GM21529 (cell line): ENCODE measurements around the gene AFG3L2.
A peak's percentile ranks its signal among the peaks of the same experiment; 100 is the strongest.

ENCODE experiments used
- ATAC-seq: cut with Tn5 transposase; IDR thresholded peaks from one replicate; pipeline ENCODE4 v1.9.1; 2021; ENCODE audit not compliant: unreplicated experiment

AFG3L2 gene

DNA sequence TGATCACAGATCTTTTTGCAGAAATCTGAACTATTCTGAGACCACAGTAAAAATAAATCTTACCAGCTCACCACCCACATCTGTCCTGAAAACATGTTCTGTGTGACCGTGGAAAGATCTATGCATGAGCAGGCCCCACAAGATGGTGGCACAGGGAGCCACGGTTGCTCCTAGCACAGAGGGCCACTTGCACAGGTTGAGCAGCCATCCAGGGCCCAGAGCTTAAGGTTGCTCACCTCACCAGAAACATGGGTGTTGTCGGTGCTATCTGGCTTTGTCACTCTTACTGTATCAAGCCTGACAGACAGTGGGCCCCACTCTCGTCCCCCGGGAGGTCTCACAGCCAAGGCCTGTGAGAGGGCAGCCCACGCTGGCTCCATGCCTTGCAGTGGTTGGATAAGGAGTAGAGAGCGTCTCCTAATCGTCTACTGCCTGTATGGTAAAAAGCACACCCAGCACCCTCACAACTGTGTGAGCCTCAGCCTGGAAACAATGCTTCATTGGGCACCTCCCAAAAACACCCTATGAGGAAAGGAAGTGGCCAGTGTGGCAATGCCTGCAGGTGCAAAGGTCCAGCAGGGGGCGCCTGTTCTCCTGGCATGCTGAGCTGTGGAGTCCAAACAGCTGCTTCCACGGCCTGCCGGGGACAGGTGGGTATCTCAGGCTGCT lies 49.4 kb downstream of the AFG3L2 start:
- peak; percentile 80 for ATAC-seq

DNA sequence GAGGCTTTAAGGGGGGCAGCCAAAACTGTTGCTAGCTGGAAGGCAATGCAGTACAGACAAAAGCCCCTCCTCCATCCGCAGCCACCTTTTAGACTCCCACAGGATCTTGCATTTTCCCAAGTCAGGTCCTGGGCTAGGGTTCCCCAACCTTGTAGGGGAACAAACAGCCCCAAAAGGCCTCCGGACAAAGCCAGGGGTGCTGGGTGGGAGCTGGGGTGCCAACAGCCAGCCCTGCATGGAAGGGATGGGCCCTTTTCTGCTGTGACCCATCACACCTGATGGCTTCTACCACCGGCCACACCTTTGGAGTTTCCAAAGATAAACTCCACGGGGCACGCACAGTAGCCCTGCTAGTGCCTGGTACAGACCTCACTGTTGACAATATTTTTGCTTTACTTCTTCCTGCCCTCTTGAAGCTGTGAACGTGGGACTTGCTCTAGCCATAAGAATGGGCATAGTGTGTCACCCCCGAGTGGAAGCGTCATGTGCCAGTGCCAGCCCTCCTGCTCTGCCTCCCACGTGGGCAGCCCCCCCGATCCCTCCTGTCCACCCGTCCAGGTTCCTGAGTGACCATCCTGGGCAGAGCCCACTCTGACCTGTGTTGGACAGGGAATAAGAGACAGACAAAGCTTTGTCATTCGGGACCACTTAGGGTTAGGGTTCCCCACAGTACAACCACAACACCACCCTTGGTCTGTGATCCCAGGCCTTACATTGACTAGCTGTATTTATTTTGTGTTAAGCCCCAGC lies 50.1 kb downstream of the AFG3L2 start:
- no peak for ATAC-seq

DNA sequence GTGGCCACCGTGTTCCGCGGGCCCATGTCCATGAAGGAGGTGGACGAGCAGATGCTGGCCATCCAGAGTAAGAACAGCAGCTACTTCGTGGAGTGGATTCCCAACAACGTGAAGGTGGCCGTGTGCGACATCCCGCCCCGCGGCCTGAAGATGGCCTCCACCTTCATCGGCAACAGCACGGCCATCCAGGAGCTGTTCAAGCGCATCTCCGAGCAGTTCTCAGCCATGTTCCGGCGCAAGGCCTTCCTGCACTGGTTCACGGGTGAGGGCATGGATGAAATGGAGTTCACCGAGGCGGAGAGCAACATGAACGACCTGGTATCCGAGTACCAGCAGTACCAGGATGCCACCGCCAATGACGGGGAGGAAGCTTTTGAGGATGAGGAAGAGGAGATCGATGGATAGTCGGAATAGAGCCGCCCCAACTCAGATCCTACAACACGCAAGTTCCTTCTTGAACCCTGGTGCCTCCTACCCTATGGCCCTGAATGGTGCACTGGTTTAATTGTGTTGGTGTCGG lies 51.2 kb downstream of the AFG3L2 start:
- ATAC-seq: no peak

DNA sequence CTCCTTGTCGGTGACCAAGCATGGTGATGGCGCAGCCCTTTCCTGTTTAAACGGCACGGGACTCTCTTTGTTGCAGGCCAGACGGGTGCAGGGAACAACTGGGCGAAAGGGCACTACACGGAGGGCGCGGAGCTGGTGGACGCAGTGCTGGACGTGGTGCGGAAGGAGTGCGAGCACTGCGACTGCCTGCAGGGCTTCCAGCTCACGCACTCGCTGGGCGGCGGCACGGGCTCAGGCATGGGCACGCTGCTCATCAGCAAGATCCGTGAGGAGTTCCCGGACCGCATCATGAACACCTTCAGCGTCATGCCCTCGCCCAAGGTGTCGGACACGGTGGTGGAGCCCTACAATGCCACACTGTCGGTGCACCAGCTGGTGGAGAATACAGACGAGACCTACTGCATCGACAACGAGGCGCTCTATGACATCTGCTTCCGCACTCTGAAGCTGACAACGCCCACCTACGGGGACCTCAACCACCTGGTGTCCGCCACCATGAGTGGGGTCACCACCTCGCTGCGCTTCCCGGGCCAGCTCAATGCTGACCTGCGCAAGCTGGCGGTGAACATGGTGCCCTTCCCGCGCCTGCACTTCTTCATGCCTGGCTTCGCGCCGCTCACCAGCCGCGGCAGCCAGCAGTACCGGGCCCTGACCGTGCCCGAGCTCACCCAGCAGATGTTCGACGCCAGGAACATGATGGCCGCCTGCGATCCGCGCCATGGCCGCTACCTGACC lies 51.9 kb downstream of the AFG3L2 start:
- no peak for ATAC-seq

DNA sequence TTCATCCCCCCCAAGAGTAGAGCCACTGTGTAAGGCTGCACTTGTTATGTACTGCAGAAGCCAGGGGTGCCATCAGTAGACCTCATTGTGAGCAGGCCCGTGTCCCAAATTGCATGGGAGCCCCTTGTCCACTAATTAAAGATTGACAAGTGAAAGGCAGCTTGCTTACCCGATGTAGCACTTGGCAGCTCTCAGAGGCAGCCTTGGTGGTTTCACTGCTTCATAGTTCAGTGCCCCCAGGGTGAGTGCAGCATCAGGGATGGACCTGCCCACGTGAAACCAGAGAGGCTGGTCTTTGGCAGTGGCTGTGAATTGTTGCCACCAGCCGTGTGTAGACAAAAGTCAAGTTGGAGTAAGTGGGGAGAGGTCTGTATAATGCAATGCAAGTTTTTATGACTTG lies 55.7 kb downstream of the AFG3L2 start:
- ATAC-seq: peak; percentile 68

DNA sequence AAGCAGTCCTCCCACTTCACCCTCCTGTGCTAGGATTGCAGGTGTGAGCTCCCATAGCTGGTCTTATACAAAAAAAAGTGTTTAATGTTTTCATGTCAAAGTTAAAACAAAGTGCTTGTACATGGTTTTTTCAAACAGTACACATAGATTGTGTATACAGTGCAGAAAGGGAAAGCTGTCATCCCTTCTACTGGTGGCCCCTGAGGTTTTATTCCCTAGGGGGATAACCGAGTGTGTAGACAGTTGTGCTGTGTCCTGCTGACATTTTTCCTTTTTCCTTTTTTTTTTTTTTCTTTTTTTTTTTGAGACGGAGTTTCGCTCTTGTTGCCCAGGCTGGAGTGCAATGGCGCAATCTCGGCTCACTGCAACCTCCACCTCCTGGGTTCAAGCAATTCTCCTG lies 58.2 kb downstream of the AFG3L2 start:
- ATAC-seq: no peak

DNA sequence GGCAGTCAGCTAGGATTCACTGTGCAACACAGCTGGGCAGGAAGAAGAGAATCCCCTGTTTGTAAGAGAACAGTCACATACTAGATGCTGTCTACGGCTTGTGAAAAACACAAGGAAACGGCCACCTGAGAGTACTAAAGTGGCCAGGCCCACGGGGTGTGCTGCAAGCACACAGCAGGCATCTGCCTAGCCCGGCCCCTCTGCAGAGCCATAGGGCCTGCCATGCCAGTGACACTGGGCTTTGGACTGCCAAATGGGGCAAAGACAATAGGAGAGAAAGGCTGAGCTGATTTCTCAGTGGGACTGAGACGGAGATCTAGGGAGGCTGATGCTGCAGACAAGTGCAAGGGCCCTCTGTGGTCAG lies 58.7 kb downstream of the AFG3L2 start:
- ATAC-seq: no peak

DNA sequence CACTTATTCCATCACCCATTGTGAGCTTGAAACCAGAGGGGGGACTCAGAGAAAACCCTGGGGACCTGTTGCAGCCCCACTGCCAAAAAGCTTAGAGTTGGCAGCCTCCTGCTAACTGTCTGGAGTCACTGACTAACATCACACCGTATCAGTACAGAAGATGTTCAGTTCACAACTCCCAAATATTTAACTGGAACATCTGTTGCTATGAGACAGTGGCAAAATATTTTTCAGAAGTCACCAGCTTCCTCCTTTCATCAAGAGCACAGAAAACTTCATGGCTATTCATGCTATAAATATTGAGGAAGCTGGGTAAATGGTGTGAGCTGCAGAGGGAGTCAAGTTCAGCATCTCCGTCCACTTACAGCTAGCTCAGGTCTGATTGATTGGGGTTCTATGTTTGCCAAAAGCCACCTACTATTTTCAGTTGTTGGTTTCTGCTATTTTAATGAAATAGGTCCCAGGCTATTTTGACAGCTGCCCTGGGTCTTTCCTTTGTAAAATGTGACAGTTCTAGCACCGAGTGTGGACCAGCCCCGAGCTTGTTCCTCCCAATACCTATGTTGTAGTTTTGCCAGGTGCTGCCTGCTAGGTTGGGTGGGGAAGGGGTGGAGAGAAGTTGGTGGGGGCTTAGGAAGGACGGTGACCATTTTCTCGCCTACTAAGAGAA lies 59.2 kb downstream of the AFG3L2 start:
- no peak for ATAC-seq

DNA sequence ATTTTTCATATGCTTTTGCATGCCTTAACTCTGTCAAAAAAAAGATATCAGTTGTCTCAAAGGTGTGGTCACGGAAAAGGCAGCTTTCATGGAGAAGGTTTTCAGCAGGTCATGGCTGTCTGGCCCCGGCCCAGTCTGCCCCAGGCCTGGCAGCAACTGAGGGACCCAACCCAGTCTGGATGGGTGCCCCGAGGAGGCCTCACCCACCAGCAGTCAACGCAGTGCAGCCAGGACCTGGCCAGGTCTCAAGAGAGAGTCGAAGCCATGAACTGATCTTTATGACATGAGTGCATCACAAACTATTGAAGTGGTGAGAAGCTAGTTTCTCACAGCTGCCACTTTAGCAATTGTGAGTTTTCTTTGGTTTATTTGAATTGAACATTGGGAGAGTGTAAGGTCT lies 61.1 kb downstream of the AFG3L2 start:
- ATAC-seq: no peak

DNA sequence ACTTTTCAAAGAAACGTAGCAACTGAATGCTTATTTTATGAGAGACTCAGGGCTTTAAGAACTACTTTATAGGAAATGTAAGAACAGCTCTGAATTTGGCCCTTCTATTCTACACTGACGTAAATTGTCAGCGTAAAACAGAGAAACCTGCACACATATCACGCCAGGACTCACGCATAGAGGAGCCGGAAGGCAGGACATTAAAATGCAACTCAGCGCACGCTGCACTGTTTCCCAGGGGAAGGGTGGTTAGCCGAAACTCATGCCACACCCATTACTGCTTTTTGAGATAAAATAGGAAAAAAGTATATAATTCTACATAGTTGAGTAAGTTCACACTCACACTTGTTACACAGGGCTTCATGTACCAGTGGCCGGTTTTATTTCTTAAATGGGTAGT lies 61.5 kb downstream of the AFG3L2 start:
- no peak for ATAC-seq

DNA sequence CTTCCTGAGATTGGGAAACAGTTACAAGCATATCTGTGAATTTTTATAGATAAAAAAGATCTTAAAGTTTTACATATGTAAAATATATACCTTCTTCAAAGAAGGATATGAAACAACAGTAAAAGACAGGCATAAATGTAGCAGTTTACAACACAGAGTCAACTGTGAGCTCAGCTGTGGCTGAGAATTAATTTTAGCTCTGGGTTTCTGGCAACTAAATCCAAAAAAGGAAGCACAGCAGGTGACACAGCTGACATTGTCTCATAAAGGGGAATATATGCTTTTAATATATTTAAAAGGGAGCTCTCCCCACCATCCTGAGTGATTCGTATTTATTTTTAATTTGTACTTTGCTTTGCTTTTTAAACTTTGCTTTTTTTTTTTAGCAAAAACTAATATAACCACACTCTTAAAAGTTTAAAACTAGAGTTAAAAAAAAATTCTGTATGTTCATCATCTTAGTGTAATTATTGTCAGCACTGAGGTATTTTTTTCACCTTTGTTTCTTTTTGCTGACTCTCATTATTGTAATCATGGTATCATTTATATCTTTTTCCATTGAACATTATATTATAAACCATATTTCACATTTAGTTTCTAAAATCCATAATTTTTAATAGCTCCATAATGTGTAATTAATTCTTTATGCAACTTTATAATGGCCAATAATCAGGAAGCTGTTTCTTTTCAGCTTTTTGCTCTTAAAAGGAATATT lies 62.3 kb downstream of the AFG3L2 start:
- ATAC-seq: no peak

DNA sequence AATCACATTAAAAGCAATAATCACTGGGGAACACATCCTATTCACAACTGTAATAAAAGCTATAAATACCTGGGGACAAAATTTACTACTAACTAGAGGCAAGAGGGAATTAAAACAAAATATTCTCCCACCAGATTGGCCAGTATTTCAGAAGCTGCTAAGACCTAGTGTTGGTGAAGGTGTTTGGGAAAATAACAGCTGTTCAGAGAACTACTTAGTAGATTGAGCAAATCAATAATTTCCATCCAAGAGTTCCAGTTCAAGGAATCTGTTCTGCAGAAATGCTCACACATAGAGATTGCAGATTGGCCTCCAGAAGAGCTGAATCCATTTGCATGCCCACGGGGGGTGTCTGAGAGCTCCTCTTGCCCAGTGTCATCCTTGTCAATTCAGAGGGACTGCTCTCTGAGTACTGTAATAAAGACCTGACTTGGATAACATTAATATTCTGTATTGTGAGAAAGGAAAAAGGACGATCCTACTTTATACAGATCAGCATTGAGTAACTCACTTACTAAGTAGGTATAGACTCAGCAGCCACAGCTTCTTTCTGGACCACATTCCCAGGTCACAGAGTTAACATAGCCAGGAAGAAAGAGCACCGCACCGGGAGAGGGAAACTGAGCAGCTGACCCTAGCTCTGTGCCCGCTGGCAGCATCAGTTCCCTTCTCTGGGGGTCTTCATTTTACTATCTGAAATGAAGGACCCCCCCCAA lies 63.3 kb downstream of the AFG3L2 start:
- ATAC-seq: no peak

DNA sequence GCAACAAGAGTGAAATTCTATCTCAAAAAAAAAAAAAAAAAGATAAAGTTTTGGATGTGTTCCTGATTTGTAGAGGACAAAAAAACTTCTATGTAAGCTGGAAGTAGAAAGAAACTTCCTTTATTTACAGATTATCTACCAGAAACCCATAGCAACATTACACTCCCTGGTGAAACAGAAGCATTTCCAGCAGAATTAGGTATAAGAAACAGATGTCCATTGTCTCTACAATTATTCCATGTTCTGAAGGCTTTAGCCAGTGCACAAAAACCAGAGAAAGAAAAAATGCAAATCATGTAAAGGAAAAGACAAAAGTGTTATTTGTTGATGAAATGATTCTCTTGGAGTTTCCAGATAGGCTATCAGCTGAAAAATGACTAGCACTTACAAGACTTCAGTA lies 64.1 kb downstream of the AFG3L2 start:
- no peak for ATAC-seq

DNA sequence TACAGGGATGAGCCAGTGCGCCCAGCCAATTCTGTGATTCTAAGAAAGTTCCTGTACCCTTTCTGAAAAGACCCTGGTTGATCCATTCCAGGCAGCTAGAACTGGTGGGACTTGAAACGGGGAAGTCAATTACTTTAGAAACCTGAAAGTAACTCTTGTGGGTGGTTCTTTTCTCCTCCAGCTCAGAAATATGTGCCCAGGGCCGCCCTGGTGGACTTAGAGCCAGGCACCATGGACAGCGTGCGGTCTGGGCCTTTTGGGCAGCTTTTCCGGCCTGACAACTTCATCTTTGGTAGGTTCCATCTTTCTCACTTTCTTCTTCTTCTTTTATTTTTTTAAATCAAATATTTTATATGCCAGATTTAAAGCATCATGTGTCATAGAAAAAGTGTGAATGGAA lies 66.3 kb downstream of the AFG3L2 start:
- ATAC-seq: no peak

DNA sequence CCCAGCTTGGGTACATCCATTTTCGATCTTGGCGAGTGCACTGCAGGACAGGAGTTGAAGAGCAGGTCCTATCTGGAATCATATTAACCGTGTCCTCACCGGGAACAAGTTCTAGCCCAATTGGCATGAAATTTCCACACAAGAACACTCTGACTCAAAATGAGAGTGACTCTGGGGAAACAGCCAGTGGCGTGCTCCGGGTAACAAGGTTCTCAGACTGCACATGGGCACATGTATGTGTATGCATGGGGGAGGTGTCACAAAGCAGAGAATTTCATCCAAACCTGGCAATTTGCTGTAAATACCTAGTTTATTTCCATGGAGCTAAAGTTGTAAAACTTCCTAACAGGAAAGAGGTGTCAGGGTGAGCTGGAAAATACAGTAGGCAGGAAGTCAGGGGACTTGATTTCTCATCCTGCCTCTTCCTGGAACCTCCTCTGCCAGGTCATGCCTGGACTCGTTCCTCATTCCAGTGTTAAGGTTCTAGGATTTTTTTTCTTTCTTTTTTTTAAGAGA lies 67.3 kb downstream of the AFG3L2 start:
- no peak for ATAC-seq

DNA sequence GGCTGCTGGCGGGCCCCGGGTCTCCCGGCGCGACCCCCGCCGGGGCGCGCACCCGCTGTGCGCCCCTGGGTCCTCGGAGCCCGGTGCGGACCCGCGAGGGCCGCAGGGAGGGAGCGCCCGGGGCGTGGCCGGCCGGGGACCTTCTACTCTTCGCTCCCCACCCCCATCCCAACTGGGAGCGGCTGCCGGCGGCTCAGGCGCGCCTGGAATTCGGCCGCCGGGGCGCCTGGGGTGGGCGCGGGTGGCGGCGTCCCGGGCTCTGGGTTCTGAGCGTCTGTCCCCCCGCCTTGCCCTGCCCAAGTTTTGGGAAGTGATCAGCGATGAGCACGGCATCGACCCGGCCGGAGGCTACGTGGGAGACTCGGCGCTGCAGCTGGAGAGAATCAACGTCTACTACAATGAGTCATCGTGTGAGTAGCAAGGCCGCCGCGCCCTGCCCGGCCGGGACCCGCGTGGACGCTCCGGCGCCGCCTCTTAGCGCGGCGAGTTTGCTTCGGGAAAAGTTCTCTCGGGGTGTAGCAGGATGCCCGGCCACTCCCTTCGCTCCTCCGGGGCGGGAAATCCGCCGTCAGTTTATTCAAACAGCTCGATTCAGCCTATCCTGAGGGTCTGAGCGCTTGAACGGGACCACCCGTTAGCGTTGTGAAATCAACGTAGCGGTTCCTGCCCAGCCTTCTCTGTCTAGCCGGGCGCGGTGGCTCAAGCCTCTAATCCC lies 68.5 kb downstream of the AFG3L2 start:
- ATAC-seq: peak; percentile 57

DNA sequence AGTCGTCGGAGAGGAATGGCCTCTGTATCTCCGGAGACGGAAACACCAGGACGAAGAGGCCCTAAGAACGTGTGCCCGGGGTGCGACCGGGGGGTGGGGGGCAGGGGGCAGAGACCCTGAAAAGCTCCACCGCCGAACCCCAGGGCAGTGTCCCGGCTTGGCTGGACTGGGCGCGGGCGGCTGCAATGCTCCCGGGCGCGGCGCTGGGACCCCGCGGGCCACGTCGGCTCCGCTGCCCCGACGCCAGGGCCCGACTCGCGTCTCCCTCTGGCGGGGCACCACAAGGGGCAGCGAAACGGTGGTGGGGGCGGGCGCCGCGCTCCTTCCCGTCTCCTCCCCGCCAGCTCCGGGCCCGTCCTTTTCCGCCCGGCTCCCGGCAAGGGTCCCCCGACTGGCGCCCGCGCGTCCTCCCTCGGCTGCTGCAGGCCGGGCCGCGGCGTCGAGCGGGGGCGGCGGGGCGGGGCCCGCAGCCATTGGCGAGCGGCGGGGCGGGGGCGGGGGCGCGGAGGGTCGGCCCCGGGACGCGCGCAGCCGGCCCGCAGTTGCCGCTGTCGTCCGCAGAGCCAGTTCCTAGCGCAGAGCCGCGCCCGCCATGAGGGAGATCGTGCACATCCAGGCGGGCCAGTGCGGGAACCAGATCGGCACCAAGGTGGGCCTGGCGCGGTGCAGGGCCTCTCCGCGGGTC lies 69.2 kb downstream of the AFG3L2 start, which contains the start of gene TUBB6:
TSS of gene TUBB6 (plus strand) at position 541 of the 685 bp plus-strand sequence. CDS start at position 593, 52 bp downstream.
- peak; percentile 63 for ATAC-seq
